Chondrocyte (in vitro differentiated cells): ENCODE results near the gene NCLN. TPM values are rescaled to one million over a fixed set of nuclear protein-coding genes. Genes with fewer than 3 reads are reported as not detected.
A peak's percentile ranks its signal among the peaks of the same experiment; 100 is the strongest.
"Not testable (repeated sequence)": the region's sequence is repeated elsewhere in the genome, so short reads cannot be mapped to it uniquely, and the experiment has no call there.

Experiments
- DNase-seq: peaks from one replicate; pipeline ENCODE4 v3.0.0; 2021; ENCODE audit warnings: mixed read lengths, low spot score
- H3K27ac Mint-ChIP-seq: one replicate; pipeline ENCODE4 v1.8.0; 2021; ENCODE audit warnings: mild to moderate bottlenecking, moderate library complexity, mixed read lengths; ENCODE audit not compliant: unreplicated experiment
- H3K27me3 Mint-ChIP-seq: 2 replicates; pipeline ENCODE4 v1.8.0; 2021; ENCODE audit warnings: low read depth, mixed read lengths
- H3K36me3 Mint-ChIP-seq: 2 replicates; pipeline ENCODE4 v1.8.0; 2021; ENCODE audit warnings: low read depth, mixed read lengths
- H3K4me1 Mint-ChIP-seq: 2 replicates; pipeline ENCODE4 v1.8.0; 2021; ENCODE audit warnings: low read depth, mild to moderate bottlenecking, mixed read lengths
- H3K4me3 Mint-ChIP-seq: one replicate; pipeline ENCODE4 v1.8.0; 2021; ENCODE audit warnings: mild to moderate bottlenecking, moderate library complexity, mixed read lengths; ENCODE audit not compliant: unreplicated experiment
- H3K9me3 Mint-ChIP-seq: 2 replicates; pipeline ENCODE4 v1.8.0; 2021; ENCODE audit warnings: low read depth, mixed read lengths
- total RNA-seq: library from RNA; stranded (reverse); gene quantifications from 3 replicates; pipeline ENCODE4 v1.2.1, GENCODE V29; 2021
- TF ChIP-seq, protein P1 (sequence below): fragments of 200-600 bp; sonication (generic); IDR thresholded peaks from 2 replicates; pipeline ENCODE4 v1.5.0; 2021; ENCODE audit warnings: antibody characterized with exemption, mild to moderate bottlenecking, moderate library complexity

The NCLN gene
- total RNA-seq, 1 donor from 2014 or later = 80.7 TPM

DNA sequence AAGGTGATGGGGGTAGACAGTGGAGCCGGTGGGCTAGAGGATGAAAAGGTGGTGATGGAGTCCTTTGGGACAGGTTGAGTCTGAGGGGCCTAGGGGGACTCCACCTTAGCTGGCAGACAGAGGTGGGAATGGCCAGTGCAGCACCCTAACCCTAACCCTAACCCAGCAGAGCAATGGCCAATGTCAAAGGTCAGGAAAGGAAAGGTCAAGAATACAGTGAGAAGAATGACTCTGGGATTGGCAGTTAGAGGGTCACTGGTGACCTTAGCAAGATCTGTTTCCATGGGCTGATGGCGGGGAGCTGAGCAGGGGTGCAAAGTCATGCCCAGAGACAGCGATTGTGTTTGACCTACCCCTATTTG, 33.3 kb upstream of the NCLN start:
- DNase-seq = no peak
- H3K27ac Mint-ChIP-seq = no peak overlapping the region
- TF ChIP-seq, protein P1, sequence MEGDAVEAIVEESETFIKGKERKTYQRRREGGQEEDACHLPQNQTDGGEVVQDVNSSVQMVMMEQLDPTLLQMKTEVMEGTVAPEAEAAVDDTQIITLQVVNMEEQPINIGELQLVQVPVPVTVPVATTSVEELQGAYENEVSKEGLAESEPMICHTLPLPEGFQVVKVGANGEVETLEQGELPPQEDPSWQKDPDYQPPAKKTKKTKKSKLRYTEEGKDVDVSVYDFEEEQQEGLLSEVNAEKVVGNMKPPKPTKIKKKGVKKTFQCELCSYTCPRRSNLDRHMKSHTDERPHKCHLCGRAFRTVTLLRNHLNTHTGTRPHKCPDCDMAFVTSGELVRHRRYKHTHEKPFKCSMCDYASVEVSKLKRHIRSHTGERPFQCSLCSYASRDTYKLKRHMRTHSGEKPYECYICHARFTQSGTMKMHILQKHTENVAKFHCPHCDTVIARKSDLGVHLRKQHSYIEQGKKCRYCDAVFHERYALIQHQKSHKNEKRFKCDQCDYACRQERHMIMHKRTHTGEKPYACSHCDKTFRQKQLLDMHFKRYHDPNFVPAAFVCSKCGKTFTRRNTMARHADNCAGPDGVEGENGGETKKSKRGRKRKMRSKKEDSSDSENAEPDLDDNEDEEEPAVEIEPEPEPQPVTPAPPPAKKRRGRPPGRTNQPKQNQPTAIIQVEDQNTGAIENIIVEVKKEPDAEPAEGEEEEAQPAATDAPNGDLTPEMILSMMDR = no peak
- no peaks in the 10 kb centered on the region for H3K36me3 Mint-ChIP-seq
- H3K4me3 Mint-ChIP-seq = no peak overlapping the region
- H3K27me3 Mint-ChIP-seq = peaks cover 8% of the 10 kb centered on the region
- no peaks in the 10 kb centered on the region for H3K9me3 Mint-ChIP-seq
- H3K4me1 Mint-ChIP-seq = peaks cover 7% of the 10 kb centered on the region

DNA sequence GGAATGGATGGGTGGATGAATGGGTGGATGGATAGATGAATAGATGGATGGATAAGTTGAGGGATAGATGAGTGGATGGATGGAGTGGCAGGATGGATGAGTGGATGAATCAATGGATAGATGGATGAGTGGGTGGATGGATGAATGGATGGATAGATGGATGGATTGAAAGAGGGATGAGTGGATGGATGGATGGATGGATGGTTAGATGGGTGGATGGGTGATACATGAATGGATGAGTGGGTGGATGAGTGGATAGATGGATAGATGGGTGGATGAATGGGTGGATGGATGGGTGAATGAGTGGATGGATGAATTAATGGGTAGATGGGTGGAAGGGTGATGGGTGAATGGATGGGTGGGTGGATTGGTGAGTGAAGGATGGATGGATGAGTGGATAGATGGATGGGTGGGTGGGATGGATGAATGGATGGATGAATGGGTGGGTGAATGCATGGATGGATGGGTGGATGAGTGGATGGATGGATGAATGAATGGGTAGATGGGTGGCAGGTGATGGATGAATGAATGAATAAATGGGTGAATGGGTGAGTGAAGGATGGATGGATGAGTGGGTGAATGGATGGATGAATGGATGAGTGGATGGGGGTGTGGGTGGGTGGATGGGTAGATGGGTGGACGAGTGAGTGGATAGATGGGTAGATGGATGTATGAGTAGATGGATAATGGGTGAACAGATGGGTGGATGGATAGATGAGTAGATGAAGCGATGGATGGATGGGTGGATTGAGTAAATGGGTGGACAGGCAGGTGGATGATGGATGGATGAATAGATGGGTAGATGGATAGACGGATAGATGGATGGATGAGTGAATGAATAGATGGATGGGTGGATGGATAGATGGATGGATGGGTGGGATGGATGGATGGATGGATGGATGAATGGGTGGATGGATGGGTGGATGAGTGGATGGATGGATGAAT, 32.2 kb upstream of the NCLN start:
- no peak overlapping the region for H3K27ac Mint-ChIP-seq
- TF ChIP-seq, protein P1 = no peak
- no peak overlapping the region for H3K4me3 Mint-ChIP-seq
- DNase-seq = no peak
- peaks cover 10% of the 10 kb centered on the region for H3K27me3 Mint-ChIP-seq
- H3K9me3 Mint-ChIP-seq = no peaks in the 10 kb centered on the region
- peaks cover 7% of the 10 kb centered on the region for H3K4me1 Mint-ChIP-seq
- no peaks in the 10 kb centered on the region for H3K36me3 Mint-ChIP-seq

DNA sequence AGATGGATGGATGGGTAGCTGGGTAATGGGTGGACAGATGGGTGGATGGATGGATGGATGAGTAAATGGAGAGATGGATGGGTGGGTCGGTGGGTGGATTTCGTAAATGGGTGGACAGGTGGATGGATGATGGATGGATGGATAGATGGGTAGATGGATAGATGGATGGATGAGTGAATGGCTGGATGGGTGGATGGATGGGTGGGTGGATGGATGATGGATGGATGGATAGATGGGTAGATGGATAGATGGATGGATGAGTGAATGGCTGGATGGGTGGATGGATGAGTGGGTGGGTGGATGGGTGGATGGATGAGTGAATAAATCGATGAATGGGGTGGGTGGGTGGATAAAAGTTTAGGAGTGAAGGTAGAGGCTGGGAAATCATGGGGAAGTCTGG, 31.3 kb upstream of the NCLN start:
- not testable (repeated sequence) for H3K36me3 Mint-ChIP-seq, H3K9me3 Mint-ChIP-seq, H3K4me1 Mint-ChIP-seq, DNase-seq, H3K4me3 Mint-ChIP-seq
- Mint-ChIP-seq H3K27ac (peak overlapping the region; percentile 81), H3K27me3 (peaks cover 10% of the 10 kb centered on the region)

DNA sequence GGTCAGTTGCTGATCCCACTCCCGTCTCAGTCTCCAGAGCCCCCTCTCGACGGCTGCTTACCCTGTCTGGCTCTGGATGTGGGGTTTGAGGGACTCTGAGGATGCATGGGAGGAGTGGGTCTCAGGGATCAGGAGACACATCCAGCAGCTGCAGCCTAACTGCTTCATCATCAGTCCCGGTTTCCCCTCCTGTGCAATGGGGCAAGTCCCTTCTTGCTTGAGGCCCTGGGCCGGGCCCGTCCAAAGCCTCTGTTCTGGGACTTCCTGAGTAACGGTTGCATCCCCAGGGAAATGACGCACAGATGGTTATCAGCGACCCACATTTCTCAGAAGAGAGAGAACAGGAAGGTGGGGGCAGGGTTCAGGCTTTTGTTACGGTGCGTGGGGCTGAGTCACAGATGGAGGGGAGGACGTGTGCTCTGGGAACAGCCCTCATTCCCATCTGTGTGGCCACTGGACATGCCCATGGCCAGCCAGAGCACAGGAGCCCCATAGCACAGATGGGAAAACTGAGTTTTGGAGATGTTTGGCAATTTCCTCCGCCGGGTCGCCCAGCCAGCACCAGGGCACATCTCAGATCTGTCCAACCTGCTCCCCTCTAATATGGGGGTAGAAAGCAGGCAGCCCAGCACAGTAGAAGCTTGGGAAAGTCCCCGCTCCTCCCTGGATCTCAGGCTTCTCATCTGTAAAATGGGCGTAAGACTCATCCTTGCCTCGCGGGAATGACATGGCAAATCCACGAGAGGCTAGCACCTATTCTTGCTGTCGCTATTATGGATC, 30.6 kb upstream of the NCLN start:
- Mint-ChIP-seq H3K36me3 (peaks cover under 1% of the 10 kb centered on the region), H3K27me3 (peaks cover 4% of the 10 kb centered on the region), H3K4me3 (peak overlapping the region; percentile 19), H3K27ac (peak overlapping the region; percentile 81), H3K9me3 (peaks cover 2% of the 10 kb centered on the region), H3K4me1 (peaks cover 7% of the 10 kb centered on the region)
- TF ChIP-seq, protein P1 = no peak
- no peak for DNase-seq

DNA sequence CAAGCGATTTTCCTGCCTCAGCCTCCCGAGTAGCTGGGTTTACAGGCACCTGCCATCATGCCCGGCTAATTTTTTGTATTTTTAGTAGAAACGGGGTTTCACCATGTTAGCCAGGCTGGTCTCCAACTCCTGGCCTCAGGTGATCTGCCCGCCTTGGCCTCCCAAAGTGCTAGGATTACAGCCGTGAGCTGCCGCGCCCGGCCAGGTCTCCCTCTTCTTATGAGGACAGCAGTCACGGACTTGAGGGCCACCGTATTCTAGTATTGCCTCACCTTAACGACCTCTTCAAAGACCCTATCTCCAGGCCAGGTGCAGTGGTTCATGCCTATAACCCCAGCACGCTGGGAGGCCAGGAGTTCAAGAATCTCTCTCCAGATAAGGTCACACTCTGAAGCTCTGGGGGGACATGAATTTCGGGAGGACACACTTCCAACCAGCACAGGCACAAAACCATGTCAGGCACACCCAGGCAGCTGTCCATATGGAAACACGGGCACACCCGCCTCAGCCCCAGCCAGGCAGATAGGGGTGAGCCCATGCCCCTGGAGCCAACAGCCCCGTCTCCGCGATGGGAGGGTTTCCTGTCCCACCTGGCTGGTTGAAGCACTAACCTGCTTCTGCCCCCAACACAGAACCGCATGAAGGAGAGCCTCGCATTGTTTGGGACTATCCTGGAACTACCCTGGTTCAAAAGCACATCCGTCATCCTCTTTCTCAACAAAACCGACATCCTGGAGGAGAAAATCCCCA, 28.5 kb upstream of the NCLN start:
- Mint-ChIP-seq H3K4me1 (peaks cover 7% of the 10 kb centered on the region), H3K27ac (no peak overlapping the region), H3K27me3 (peaks cover 2% of the 10 kb centered on the region), H3K4me3 (no peak overlapping the region), H3K36me3 (peaks cover 2% of the 10 kb centered on the region), H3K9me3 (peaks cover 5% of the 10 kb centered on the region)
- TF ChIP-seq, protein P1 = no peak
- DNase-seq = no peak
